SKM-1 (cell line): ENCODE measurements around the gene SCNN1A.

Experiments used
- DNase-seq: peaks from one replicate; lab custom pipeline; 2025; ENCODE audit not compliant: unreplicated experiment; lab: John Stamatoyannopoulos, UW

Gene SCNN1A

GRCh38 chr12:6369916-6370575 lies 5.3 kb downstream of the SCNN1A start:
- DNase-seq, result no peak

DNA sequence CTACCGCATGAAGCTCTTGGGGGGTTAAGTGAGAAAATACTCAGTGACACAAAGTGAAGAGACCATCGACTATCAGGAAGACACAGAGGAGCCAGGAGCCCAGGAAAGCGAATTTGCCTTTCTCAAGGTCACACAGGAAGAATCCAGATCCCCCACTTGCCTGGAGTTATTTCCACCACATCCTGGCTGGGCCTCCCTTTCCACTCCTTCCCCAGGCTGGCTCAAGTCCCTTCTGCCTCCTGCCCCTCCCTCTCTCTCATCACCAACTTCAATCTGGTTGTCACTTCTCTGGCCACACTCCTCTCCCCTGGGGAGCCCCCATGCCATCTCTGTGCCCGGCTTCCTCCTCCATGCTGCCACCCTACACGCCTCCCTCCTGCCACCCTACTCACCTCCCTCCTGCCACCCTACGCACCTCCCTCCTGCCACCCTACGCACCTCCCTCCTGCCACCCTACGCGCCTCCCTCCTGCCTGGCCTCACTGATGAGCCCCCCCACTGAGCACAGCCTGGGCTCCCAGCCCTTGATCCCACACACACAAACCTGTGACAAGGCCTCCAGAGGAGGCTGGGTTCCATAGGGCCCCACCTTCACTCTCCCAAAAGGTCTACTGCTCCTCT lies 6.3 kb downstream of the SCNN1A start:
- DNase-seq, result no peak

- DNase-seq, result peak; percentile 30
These were observed 7.1 kb downstream of the SCNN1A start for GRCh38 chr12:6367969-6368892.

DNA sequence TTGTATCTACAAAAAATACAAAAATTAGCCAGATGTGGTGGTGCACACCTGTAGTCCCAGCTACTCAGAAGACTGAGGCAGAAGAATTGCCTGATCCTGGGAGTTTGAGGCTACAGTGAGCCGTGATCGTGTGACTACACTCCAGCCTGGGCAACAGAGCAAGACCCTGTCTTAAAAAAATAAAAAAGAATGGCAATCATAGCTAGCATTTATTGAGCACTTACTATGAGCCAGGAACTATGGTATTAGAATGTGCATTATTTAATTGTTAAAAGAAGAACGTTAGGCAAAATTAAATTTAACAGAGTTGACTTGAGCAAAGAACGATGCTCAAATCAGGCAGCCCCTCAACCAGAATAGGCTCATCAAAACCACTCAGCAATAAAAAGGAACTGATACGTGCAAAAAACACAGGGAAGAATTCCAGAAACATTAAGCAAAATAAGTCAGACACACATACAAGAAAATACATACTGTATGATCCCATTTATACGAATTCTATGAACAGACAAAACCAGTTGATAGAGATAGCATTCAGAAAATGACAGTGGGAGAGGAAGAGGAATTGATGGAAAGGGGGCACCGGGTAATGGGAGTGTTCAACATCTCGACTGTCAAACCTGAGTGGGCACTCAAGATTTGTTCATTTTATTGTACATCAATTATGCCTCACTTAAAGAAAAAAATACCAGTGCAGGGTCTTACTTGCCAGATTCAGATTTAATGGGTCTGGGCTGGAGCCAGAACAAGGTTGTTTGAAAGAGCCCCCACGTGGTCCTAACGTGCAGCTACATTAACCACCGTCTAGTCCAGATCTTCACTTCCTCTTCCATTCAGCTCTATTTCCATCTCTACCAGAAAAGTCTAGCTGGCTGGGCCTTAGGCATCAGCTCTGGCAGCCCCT lies 8.0 kb downstream of the SCNN1A start:
- peak; percentile 47 for DNase-seq

- no peak for DNase-seq
These were observed 11.4 kb downstream of the SCNN1A start for GRCh38 chr12:6364044-6364374.

- DNase-seq, result no peak
These were observed 11.9 kb downstream of the SCNN1A start for GRCh38 chr12:6363330-6364043.

GRCh38 chr12:6363010-6363329 lies 12.4 kb downstream of the SCNN1A start:
- DNase-seq, result no peak

DNA sequence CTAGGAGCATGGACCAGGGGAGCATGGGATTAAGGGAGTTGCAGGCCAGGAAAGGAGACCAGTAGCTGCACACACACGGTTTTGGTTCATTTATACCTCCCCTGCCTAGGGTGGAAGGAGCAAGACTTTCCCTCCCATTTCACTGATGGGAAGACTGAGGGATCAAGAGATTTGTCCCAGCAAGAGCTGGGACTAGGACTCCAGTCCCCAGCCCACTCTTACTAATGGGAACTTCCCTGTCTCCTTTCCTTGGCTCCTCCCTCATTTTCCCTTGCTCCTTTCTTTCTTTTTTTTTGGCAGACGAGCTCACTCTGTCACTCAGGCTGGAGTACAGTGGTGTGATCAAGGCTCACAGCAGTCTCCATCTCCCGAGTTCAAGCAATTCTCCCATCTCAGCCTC lies 13.0 kb downstream of the SCNN1A start:
- DNase-seq, result no peak

GRCh38 chr12:6361834-6362233 lies 13.5 kb downstream of the SCNN1A start:
- no peak for DNase-seq

- no peak for DNase-seq
These were observed 14.5 kb downstream of the SCNN1A start for GRCh38 chr12:6360578-6361490.

GRCh38 chr12:6360080-6360571 lies 15.2 kb downstream of the SCNN1A start:
- DNase-seq, result no peak

DNA sequence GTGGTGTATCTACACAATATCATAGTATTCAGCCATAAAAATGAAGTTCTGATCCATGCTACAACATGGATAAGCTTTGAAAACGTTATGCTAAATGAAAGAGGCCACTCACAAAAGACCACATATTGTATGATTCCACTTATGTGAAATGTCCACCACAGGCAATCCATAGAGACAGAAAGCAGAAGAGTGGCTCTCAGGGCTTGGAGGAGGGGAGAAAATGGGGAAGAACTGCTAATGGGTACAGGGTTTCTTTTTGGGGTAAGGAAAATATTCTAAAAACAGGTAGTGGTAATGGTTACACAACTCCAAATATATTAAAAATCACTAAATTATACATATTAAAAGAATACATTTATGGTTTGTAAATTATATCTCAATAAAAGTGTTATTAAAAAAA lies 16.5 kb downstream of the SCNN1A start:
- DNase-seq, result peak; percentile 38

- no peak for DNase-seq
These were observed 19.0 kb downstream of the SCNN1A start for GRCh38 chr12:6356374-6356820.

DNA sequence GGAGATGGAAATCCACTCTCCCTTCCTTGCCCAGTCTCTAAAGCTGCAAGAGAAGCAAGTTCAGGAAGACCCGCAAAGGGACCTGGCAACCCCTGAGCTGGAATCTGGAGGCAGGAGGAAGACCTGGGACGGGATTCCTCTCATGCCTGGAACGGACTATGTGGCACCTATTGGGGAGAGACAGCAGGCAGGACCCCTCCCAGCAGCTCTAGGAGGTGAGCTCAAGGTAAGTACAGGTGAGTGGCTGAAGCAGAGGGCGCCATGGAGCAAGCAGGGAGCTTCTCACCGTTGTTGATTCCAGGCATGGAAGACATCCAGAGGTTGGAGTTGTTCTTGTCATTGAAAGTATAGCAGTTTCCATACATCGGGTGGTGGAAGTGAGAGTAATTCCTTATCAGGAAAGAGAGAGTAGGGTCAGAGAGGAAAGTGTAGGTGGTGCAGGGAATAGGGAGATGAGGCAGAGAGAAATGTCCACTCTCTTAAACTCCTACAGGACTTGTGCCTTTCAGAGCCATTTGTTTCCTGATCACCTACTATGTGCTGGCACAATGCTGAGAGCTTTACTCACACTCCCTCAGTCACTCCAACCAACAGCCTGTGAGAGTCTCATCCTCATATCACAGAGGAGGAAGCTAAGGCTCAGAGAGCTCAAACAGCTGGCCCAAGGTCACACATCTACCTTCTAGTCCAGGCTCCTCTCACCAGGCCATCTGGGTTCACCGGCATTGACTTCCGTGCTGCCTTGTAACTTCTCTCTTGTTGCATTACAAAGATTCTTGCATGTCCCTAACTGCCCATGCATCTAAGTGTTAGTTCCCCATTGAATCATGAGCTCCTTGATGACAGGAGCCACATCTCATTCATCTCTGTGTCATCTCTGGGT lies 19.6 kb downstream of the SCNN1A start:
- peak; percentile 20 for DNase-seq

DNA sequence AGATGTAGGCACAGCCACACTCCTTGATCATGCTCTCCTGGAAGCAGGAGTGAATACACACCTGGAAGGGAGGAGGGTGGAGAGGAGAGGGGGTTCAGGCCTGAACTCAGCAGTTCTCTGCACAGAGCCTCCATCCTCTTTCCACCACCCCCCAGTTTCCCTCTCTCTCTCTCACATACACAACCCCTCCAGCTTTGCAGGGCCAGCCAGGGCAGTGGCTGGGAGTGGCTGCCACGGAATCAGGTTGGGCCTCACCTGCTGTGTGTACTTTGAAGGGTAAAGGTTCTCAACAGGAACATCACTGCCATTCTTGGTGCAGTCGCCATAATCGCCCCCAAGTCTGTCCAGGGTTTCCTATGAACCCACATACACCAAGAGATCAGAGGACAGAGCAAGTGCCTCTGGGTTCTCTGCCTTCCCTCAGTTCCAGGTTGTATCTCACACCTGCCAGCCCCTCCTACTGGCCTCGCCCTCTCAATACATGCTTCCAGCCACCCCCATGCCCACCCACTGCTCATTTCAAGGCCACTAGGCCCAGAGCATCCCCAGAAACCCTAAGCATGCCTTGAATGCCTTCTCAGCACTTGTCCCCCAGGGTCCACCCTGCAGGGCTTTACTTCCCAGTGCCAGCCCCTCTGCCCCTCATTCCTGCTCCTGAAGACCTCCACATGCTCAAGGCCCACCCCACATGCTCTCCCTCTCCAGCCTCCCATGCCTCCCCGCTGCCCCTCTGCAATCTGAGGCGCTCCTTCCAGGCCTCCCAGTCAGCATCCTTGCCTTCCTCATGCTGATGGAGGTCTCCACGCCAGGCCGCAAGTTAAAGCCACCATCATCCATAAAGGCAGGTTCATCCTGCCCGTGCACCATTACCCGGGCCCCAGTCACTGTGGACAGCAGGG lies 20.6 kb downstream of the SCNN1A start:
- DNase-seq, result no peak

GRCh38 chr12:6352193-6353173 lies 22.9 kb downstream of the SCNN1A start:
- no peak for DNase-seq
